ENCODE data around the gene VPS9D1.

Gene VPS9D1

DNA sequence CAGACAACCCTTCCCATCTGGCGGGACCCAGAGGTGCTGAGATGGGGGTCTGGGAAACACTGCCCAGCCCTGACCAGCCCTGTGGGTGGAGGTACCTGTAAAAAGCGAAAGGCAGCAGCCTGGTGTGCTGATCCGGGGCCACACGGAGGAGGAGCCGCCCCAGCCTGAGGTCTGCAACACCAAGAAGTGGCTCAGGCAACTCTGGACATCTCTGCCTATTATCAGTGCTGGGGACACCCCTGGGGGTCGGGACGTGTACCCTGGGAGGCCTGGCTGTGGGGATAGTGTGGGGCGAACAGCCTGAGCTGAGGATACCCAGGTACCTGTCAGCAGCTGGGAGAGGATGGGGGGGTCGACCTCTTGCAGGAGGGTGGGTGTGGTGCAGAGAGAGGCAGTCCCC lies 18.7 kb upstream of the VPS9D1 start:
- TF ChIP-seq, protein P1, sequence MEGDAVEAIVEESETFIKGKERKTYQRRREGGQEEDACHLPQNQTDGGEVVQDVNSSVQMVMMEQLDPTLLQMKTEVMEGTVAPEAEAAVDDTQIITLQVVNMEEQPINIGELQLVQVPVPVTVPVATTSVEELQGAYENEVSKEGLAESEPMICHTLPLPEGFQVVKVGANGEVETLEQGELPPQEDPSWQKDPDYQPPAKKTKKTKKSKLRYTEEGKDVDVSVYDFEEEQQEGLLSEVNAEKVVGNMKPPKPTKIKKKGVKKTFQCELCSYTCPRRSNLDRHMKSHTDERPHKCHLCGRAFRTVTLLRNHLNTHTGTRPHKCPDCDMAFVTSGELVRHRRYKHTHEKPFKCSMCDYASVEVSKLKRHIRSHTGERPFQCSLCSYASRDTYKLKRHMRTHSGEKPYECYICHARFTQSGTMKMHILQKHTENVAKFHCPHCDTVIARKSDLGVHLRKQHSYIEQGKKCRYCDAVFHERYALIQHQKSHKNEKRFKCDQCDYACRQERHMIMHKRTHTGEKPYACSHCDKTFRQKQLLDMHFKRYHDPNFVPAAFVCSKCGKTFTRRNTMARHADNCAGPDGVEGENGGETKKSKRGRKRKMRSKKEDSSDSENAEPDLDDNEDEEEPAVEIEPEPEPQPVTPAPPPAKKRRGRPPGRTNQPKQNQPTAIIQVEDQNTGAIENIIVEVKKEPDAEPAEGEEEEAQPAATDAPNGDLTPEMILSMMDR (IDR thresholded peaks at IDR 0.05; ENCODE audit: extremely low read depth, missing control alignments) = no peak
- DNase-seq (ENCODE audit: low spot score) = no peak

DNA sequence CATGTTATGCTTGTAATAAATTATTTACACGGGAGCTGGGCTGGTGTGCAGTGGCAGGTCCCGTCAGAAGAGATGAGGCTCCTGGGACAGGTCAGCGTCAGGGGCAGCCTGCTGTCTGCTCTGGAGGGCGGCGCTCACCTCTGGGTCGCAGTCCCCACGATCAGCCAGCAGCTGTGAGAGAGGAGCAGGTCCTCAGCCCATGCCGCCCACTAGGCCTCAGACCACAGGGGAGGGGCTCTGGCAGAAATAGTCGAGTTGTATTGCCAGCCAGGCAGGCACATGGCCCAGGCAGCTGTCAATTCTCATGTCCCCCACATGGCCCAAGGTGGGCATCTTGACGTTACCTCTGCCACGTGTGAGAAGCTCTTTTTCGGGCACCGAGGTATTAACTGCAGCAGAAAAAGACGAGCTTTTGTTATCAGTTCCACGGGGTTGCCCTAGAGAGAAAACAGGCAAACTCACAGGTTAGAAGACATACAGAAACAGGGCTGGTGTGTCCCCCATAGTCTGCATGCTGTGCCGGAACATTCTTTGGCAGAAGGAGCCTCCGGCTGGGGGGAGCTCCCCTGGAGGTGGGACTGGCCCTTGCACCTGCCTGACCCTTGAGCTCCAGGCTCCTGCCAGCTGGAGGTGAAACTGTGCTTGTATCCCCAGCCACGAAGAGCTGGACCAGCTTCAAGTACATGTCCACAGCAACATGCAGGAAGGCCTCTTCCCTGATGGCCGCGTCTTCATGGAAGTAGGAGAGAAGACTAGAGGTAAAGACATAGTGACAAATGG lies 18.0 kb upstream of the VPS9D1 start:
- TF ChIP-seq, protein P1 (IDR thresholded peaks at IDR 0.05; ENCODE audit: extremely low read depth, missing control alignments) = no peak
- DNase-seq (ENCODE audit: low spot score) = no peak

DNA sequence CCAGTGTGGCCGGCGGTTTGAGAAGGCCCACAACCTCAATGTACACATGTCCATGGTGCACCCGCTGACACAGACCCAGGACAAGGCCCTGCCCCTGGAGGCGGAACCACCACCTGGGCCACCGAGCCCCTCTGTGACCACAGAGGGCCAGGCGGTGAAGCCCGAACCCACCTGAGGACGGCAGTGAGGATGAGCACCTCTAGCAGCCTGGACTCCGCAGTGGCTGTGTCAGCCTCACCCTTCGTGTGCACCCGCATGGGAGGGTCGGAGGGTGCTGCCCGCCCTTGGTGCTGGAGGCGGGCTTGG lies 17.3 kb upstream of the VPS9D1 start:
- TF ChIP-seq, protein P1 (IDR thresholded peaks at IDR 0.05; ENCODE audit: extremely low read depth, missing control alignments) = no peak
- no peak for DNase-seq (ENCODE audit: low spot score)

DNA sequence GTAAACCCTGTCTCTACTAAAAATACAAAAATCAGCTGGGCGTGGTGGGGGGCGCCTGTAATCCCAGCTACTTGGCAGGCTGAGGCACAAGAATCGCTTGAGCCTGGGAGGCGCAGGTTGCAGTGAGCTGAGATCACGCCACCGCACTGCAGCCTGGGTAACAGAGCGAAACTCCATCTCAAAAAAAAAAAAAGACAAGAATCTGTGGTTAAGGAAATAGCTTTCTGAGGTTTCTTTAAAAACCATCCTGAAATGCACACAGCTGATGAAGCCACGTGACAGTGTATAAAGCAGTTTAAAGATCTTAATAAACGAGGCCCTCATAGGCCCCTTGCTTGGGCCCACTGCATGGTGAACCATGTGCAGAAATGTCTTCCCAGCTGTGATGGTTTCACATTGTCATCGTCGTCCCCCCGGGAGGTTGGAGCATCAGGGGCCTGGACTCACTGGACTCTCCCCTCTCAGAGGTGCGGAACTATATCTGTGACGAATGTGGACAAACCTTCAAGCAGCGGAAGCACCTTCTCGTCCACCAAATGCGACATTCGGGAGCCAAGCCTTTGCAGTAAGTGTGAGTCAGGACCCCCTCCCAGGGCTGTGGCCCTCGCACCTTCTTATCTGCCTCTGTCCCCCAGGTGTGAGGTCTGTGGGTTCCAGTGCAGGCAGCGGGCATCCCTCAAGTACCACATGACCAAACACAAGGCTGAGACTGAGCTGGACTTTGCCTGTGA lies 16.8 kb upstream of the VPS9D1 start:
- no peak for DNase-seq (ENCODE audit: low spot score)
- TF ChIP-seq, protein P1 (IDR thresholded peaks at IDR 0.05; ENCODE audit: extremely low read depth, missing control alignments) = no peak

DNA sequence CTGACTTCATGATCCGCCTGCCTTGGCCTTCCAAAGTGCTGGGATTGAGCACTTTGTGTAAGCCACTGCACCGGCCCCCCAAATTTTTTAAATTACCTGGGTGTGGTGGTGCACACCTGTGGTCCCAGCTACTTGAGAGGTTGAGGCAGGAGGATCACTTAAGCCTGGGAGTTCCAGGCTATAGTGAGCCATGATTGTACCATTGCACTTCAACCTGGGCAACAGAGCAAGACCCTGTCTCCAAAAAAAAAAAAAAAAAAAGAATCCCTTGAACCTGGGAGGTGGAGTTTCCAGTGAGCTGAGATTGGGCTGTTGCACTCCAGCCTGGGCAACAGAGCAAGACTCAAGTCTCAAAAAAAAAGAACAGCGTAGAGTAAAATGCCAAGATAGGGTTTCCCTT lies 15.9 kb upstream of the VPS9D1 start:
- TF ChIP-seq, protein P1 (IDR thresholded peaks at IDR 0.05; ENCODE audit: extremely low read depth, missing control alignments) = no peak
- DNase-seq (ENCODE audit: low spot score) = no peak

DNA sequence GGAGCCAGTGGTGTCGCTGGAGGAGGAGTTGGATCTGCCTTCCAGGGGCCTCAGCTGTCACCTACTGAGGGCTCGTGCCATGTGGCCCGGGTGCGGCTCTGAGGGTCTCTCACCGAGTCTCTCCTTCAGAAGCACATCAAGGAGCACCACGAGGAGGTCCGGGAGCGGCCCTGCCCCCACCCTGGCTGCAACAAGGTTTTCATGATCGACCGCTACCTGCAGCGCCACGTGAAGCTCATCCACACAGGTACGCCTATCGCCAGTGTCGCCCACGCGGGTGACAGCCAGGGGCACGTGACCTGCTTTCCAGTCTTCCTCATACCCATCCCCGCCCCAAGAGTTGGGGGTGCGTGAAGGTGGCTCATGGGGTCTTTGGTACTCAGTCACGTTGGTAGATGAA lies 13.1 kb upstream of the VPS9D1 start:
- DNase-seq (ENCODE audit: low spot score) = no peak
- TF ChIP-seq, protein P1 (IDR thresholded peaks at IDR 0.05; ENCODE audit: extremely low read depth, missing control alignments) = no peak

DNA sequence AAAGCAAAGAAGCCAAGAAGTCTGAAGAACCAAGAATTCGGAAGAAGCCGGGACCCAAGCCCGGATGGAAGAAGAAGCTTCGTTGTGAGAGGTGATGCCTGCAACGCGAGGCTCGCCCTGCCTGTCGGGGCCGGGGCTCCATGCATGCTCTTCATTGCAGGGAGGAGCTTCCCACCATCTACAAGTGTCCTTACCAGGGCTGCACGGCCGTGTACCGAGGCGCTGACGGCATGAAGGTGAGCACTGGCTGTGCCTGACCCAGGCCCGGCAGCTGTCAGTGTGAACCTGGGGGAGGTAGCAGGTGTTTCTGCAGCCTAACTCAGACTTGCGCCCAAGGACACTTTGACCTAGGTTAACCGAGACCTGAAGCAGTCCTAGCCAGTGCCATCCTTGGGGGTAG lies 12.6 kb upstream of the VPS9D1 start:
- TF ChIP-seq, protein P1 (IDR thresholded peaks at IDR 0.05; ENCODE audit: extremely low read depth, missing control alignments) = no peak
- DNase-seq (ENCODE audit: low spot score) = no peak
